HTERT RPE-1 (cell line): ENCODE data around the gene ARHGEF17.

Experiments
- in situ Hi-C: fragments of 300-500 bp; cut with MboI; formaldehyde crosslinking; loops from 4 replicates; pipeline ENCODE4 v1.14.3; 2020; ENCODE audit warnings: low sequenced_read_pairs

The ARHGEF17 gene

GRCh38 chr11:73392108-73393010 lies 84.3 kb downstream of the ARHGEF17 start:
- in situ Hi-C loops = no loop called here

GRCh38 chr11:73393011-73393380 lies 84.9 kb downstream of the ARHGEF17 start:
- in situ Hi-C loops = no loop called here

- in situ Hi-C loops = no loop called here
These were observed 85.7 kb downstream of the ARHGEF17 start for GRCh38 chr11:73393479-73394415.

- in situ Hi-C loops = no loop called here
These were observed 86.6 kb downstream of the ARHGEF17 start for GRCh38 chr11:73394416-73395296.

- in situ Hi-C loops = no loop called here
These were observed 87.5 kb downstream of the ARHGEF17 start for GRCh38 chr11:73395297-73396208.

GRCh38 chr11:73396251-73396930 lies 88.3 kb downstream of the ARHGEF17 start:
- in situ Hi-C loops = no loop called here

- in situ Hi-C loops = no loop called here
These were observed 88.9 kb downstream of the ARHGEF17 start for GRCh38 chr11:73396985-73397384.

- in situ Hi-C loops = no loop called here
These were observed 89.5 kb downstream of the ARHGEF17 start for GRCh38 chr11:73397468-73398131.

- in situ Hi-C loops = no loop called here
These were observed 90.1 kb downstream of the ARHGEF17 start for GRCh38 chr11:73398132-73398526.

- in situ Hi-C loops = no loop called here
These were observed 90.6 kb downstream of the ARHGEF17 start for GRCh38 chr11:73398721-73399120.

- in situ Hi-C loops = no loop called here
These were observed 91.1 kb downstream of the ARHGEF17 start for GRCh38 chr11:73399159-73399590.

- in situ Hi-C loops = no loop called here
These were observed 91.6 kb downstream of the ARHGEF17 start for GRCh38 chr11:73399636-73400035.

- in situ Hi-C loops = no loop called here
These were observed 92.2 kb downstream of the ARHGEF17 start for GRCh38 chr11:73400293-73400692.

- in situ Hi-C loops = no loop called here
These were observed 93.3 kb downstream of the ARHGEF17 start for GRCh38 chr11:73401217-73401923.

GRCh38 chr11:73401924-73402833 lies 94.1 kb downstream of the ARHGEF17 start:
- in situ Hi-C loops = no loop called here

- in situ Hi-C loops = no loop called here
These were observed 94.7 kb downstream of the ARHGEF17 start for GRCh38 chr11:73402834-73403185.

GRCh38 chr11:73403541-73403940 lies 95.5 kb downstream of the ARHGEF17 start:
- in situ Hi-C loops = no loop called here
